Prostate gland (tissue), 2 donors: ENCODE data around the gene APBA1.

Experiments
- POLR2A ChIP-seq: fragments of 450-650 bp; IDR thresholded peaks from one replicate; pipeline ENCODE4 v1.6.1; 2016; ENCODE audit warnings: antibody characterized with exemption, mild to moderate bottlenecking
- TF ChIP-seq, protein P1 (sequence below), 4 experiments: fragments of 200-600 bp in 2 of 4; fragments of 450-650 bp in 2 of 4; sonication (generic) in 2 of 4; IDR thresholded peaks; 1 replicate in 3 of 4; 2 replicates in 1 of 4; pipeline ENCODE4 v1.5.1; 2016 to 2019; ENCODE audit warnings: antibody characterized with exemption in 4 of 4, mild to moderate bottlenecking in 2 of 4, moderate library complexity in 2 of 4

DNA sequence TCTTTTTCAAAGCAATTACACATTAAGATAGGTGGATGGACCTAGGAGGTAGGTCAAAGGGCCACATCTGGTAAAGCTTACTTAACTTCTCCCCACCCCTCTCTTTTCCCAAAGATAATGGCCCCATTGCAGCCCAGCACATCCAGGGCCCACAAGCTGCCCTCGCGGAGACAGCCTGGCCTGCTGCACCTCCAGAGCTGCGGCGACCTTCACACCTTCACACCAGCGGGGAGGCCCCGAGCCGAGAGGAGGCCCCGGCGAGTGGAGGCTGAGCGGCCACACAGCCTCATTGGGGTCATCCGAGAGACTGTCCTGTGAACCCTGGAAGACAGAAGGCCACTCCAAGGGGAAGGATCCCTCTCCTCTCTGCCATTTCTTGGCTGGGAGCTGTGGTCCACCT lies 280.7 kb downstream of the APBA1 start:
- TF ChIP-seq, protein P1, sequence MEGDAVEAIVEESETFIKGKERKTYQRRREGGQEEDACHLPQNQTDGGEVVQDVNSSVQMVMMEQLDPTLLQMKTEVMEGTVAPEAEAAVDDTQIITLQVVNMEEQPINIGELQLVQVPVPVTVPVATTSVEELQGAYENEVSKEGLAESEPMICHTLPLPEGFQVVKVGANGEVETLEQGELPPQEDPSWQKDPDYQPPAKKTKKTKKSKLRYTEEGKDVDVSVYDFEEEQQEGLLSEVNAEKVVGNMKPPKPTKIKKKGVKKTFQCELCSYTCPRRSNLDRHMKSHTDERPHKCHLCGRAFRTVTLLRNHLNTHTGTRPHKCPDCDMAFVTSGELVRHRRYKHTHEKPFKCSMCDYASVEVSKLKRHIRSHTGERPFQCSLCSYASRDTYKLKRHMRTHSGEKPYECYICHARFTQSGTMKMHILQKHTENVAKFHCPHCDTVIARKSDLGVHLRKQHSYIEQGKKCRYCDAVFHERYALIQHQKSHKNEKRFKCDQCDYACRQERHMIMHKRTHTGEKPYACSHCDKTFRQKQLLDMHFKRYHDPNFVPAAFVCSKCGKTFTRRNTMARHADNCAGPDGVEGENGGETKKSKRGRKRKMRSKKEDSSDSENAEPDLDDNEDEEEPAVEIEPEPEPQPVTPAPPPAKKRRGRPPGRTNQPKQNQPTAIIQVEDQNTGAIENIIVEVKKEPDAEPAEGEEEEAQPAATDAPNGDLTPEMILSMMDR (IDR thresholded peaks at IDR 0.05): no peak
- TF ChIP-seq POLR2A: no peak
